Measurements from ENCODE around the gene LRRC75A. TPM values are rescaled to one million over a fixed set of nuclear protein-coding genes. Genes with fewer than 3 reads are reported as not detected.

The LRRC75A gene
- total RNA-seq, 1 donor from 2014 or later: 0.98 TPM

DNA sequence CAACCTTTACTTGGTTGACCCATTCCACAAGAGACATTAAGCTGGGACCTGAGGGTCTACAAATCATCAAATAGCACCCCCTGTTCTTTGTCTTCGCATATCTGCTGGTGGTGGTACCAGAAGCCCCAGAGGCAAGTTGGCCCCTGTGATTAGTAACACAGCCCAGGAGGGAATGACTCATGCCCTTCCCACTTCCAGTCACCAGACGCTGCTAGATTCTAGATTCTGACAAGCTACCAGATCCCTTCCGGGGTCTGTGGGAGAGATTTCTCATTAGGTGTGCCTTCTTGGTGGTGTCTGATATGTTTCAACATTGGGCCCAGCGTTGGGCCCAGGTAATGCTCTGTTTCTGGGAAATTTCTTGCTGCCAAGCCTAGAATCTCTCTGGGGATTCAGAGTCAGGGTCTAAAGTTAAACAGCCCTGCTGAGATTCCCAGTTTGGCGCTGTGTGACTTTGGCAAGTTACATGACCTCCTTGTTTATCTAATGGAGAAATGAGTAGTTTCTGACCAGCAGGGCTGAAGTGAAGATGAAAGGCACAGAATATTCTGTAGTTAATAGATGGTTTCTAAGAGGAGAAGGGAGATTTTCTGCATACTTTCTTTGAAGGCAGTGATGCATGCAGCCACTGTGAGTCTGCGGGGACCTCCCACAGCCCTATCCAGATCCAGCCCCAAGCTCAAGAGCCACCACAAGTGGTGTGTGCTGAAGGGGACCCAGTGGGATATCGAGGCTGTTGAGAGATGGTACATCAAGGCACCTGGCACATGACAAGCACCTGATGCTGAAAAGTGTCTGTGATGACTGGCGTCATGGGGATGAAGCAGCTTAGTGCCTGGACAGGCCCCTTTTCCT lies 72.7 kb downstream of the LRRC75A start:
- Mint-ChIP-seq H3K4me1 (peaks cover 43% of the 10 kb centered on the region), H3K27me3 (no peaks in the 10 kb centered on the region), H3K4me3 (peak overlapping the region; percentile 36), H3K9me3 (no peaks in the 10 kb centered on the region), H3K36me3 (ENCODE audit: low read depth) (peaks cover 49% of the 10 kb centered on the region), H3K27ac (peak overlapping the region; percentile 81)
- TF ChIP-seq, protein P1, sequence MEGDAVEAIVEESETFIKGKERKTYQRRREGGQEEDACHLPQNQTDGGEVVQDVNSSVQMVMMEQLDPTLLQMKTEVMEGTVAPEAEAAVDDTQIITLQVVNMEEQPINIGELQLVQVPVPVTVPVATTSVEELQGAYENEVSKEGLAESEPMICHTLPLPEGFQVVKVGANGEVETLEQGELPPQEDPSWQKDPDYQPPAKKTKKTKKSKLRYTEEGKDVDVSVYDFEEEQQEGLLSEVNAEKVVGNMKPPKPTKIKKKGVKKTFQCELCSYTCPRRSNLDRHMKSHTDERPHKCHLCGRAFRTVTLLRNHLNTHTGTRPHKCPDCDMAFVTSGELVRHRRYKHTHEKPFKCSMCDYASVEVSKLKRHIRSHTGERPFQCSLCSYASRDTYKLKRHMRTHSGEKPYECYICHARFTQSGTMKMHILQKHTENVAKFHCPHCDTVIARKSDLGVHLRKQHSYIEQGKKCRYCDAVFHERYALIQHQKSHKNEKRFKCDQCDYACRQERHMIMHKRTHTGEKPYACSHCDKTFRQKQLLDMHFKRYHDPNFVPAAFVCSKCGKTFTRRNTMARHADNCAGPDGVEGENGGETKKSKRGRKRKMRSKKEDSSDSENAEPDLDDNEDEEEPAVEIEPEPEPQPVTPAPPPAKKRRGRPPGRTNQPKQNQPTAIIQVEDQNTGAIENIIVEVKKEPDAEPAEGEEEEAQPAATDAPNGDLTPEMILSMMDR (IDR thresholded peaks at IDR 0.05): no peak
- ChIA-PET CTCF (interaction anchor here (0.9 to 4.0 kb wide), 2 partner anchors 19 to 33 kb away, joined by 3 to 29 read pairs; no protein-coding TSS in a partner anchor), POLR2A (interaction anchor here (0.5 to 7.2 kb wide), 5 partner anchors 19 to 464 kb away, joined by 4 to 105 read pairs (median 10); partner anchors contain the start of gene UBB)
- intact Hi-C loops (cut with micrococcal nuclease): no loop called here
- ATAC-seq (ENCODE audit: low read depth) (peak; percentile 22), DNase-seq (no peak)

DNA sequence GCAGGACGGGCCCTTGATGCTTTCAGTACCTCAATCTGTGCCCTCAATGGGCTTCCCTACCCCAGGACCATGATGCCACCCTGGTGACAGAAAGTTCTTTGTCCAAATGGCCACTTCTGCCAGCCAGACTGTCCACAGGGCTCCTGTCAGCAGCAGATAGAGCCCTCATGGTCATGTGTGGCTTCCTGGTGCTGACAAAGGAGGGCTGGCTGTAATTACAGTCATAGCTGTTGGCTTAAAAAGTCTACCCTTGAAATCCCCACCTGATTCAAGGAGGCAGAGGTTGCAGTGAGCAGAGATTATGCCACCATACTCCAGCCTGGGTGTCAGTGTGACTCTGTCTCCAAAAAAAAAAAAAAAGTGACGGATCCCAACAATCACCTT lies 73.3 kb downstream of the LRRC75A start:
- CTCF ChIA-PET: interaction anchor here (0.9 to 4.0 kb wide), 2 partner anchors 20 to 32 kb away, joined by 3 to 29 read pairs; no protein-coding TSS in a partner anchor
- Mint-ChIP-seq H3K4me1 (peaks cover 43% of the 10 kb centered on the region), H3K9me3 (no peaks in the 10 kb centered on the region), H3K36me3 (ENCODE audit: low read depth) (peaks cover 49% of the 10 kb centered on the region), H3K27me3 (no peaks in the 10 kb centered on the region), H3K27ac (peak overlapping the region; percentile 81), H3K4me3 (peak overlapping the region; percentile 36)
- POLR2A ChIA-PET: interaction anchor here (0.6 to 7.2 kb wide), 3 partner anchors 20 to 150 kb away, joined by 10 to 105 read pairs (median 18); partner anchors contain the start of gene UBB
- no peak for ATAC-seq (ENCODE audit: low read depth)
- intact Hi-C loops (cut with micrococcal nuclease): no loop called here
- DNase-seq: no peak
- TF ChIP-seq, protein P1 (IDR thresholded peaks at IDR 0.05): no peak

- peaks cover 43% of the 10 kb centered on the region for H3K4me1 Mint-ChIP-seq
These were observed 73.9 kb downstream of the LRRC75A start for GRCh38 chr17:16417896-16418684.

GRCh38 chr17:16417399-16417798 lies 74.6 kb downstream of the LRRC75A start:
- Mint-ChIP-seq H3K4me3 (no peak overlapping the region), H3K27ac (peak overlapping the region; percentile 97), H3K4me1 (peaks cover 43% of the 10 kb centered on the region), H3K36me3 (ENCODE audit: low read depth) (peaks cover 38% of the 10 kb centered on the region), H3K9me3 (no peaks in the 10 kb centered on the region), H3K27me3 (no peaks in the 10 kb centered on the region)
- POLR2A ChIA-PET: interaction anchor here (0.7 to 7.2 kb wide), 4 partner anchors 11 to 129 kb away, joined by 3 to 105 read pairs (median 44); partner anchors contain the start of gene UBB
- TF ChIP-seq, protein P1 (IDR thresholded peaks at IDR 0.05): no peak
- CTCF ChIA-PET: interaction anchor here (4.0 to 4.1 kb wide), 2 partner anchors 31 to 53 kb away, joined by 29 to 64 read pairs; no protein-coding TSS in a partner anchor
- no peak for DNase-seq
- no peak for ATAC-seq (ENCODE audit: low read depth)
- intact Hi-C loops (cut with micrococcal nuclease): loop anchor here (2.0 kb wide), 2 partner anchors 119 to 131 kb away; no protein-coding TSS in a partner anchor

More at GRCh38 chr17:16417896-16418684, 73.9 kb downstream of the LRRC75A start:
- Mint-ChIP-seq H3K9me3 (no peaks in the 10 kb centered on the region), H3K27ac (no peak overlapping the region), H3K4me3 (no peak overlapping the region), H3K36me3 (ENCODE audit: low read depth) (peaks cover 45% of the 10 kb centered on the region), H3K27me3 (no peaks in the 10 kb centered on the region)
- DNase-seq (no peak), ATAC-seq (ENCODE audit: low read depth) (no peak)
- intact Hi-C loops (cut with micrococcal nuclease): loop anchor here (2.0 kb wide), 2 partner anchors 119 to 131 kb away; no protein-coding TSS in a partner anchor
- TF ChIP-seq, protein P1 (IDR thresholded peaks at IDR 0.05): no peak
- CTCF ChIA-PET: interaction anchor here (0.9 to 4.0 kb wide), 2 partner anchors 20 to 32 kb away, joined by 3 to 29 read pairs; no protein-coding TSS in a partner anchor
- POLR2A ChIA-PET: interaction anchor here (1.8 to 7.2 kb wide), 4 partner anchors 11 to 37 kb away, joined by 18 to 105 read pairs (median 44); partner anchors contain the start of gene UBB

All from activated B cell treated with CpG ODN at 0.5 μM for 24 hours (primary cell).